GM12873 (cell line): ENCODE results near the gene TGM6.

ENCODE experiments used
- CTCF ChIP-seq: IDR thresholded peaks from 2 replicates; pipeline ENCODE4 v1.5.1; 2012; ENCODE audit warnings: low read depth, mild to moderate bottlenecking, moderate library complexity, low read length, control low read depth; ENCODE audit not compliant: insufficient read depth; ENCODE audit errors: missing control alignments

The TGM6 gene

GRCh38 chr20:2363587-2363986, 17.1 kb upstream of the TGM6 start:
- TF ChIP-seq CTCF, result no peak

- no peak for TF ChIP-seq CTCF
These were observed 16.7 kb upstream of the TGM6 start for GRCh38 chr20:2364044-2364443.

GRCh38 chr20:2365091-2365490, 15.6 kb upstream of the TGM6 start:
- TF ChIP-seq CTCF, result no peak

GRCh38 chr20:2365666-2366065, 15.0 kb upstream of the TGM6 start:
- TF ChIP-seq CTCF, result no peak

- no peak for TF ChIP-seq CTCF
These were observed 12.1 kb upstream of the TGM6 start for GRCh38 chr20:2368621-2369020.

GRCh38 chr20:2373098-2373497, 7.6 kb upstream of the TGM6 start:
- TF ChIP-seq CTCF, result no peak

- TF ChIP-seq CTCF, result no peak
These were observed 6.2 kb upstream of the TGM6 start for GRCh38 chr20:2374346-2375125.
